Spleen (tissue), 11 donors: ENCODE measurements around the gene ZNF790. TPM values are rescaled to one million over a fixed set of nuclear protein-coding genes. Genes with fewer than 3 reads are reported as not detected.

Experiments
- DNase-seq: peaks from one replicate; pipeline ENCODE4 v3.0.0-alpha.2; 2020
- H3K27ac ChIP-seq, 8 donors: fragments of 200-600 bp; sonication (generic) in 7 of 8; 1 replicate in 4 of 8; 2 replicates in 4 of 8; pipeline versions ENCODE4 v1.5.0 to v1.8.0; 2016 to 2021; ENCODE audit warnings: inconsistent platforms in 4 of 8, mild to moderate bottlenecking in 4 of 8, moderate library complexity in 1 of 8
- H3K27me3 ChIP-seq, 7 donors: fragments of 200-600 bp; sonication (generic) in 6 of 7; replicated peaks in 1 of 7; 1 replicate in 4 of 7; 2 replicates in 3 of 7; pipeline versions ENCODE4 v1.5.0 to v1.8.0; 2016 to 2021; ENCODE audit warnings: inconsistent platforms in 3 of 7, mild to moderate bottlenecking in 1 of 7
- H3K36me3 ChIP-seq, 6 donors: fragments of 200-600 bp; sonication (generic) in 5 of 6; 1 replicate in 4 of 6; 2 replicates in 2 of 6; pipeline versions ENCODE4 v1.5.0 to v1.8.0; 2016 to 2021; ENCODE audit warnings: inconsistent platforms in 2 of 6
- H3K4me1 ChIP-seq, 6 donors: fragments of 200-600 bp; sonication (generic) in 5 of 6; 1 replicate in 3 of 6; 2 replicates in 3 of 6; pipeline versions ENCODE4 v1.5.0 to v1.8.0; 2016 to 2021; ENCODE audit warnings: inconsistent platforms in 3 of 6
- H3K4me3 ChIP-seq, 8 donors: fragments of 200-600 bp; sonication (generic) in 7 of 8; 1 replicate in 4 of 8; 2 replicates in 4 of 8; pipeline versions ENCODE4 v1.5.0 to v1.8.0; 2016 to 2021; ENCODE audit warnings: inconsistent platforms in 4 of 8, mild to moderate bottlenecking in 4 of 8, moderate library complexity in 2 of 8
- H3K9me3 ChIP-seq, 8 donors: fragments of 200-600 bp; sonication (generic) in 7 of 8; 1 replicate in 4 of 8; 2 replicates in 4 of 8; pipeline versions ENCODE4 v1.5.0 to v1.8.0; 2016 to 2021; ENCODE audit warnings: inconsistent platforms in 4 of 8
- CTCF ChIP-seq, 11 experiments: fragments of 200-600 bp in 7 of 11; fragments of 450-650 bp in 4 of 11; sonication (generic) in 4 of 11; IDR thresholded peaks in 8 of 11; conservative IDR thresholded peaks in 3 of 11; 1 replicate in 7 of 11; 2 replicates in 4 of 11; pipeline versions ENCODE4 v1.4.0 to v1.8.0; 2016 to 2021; ENCODE audit warnings: antibody characterized with exemption in 11 of 11, inconsistent platforms in 4 of 11, mild to moderate bottlenecking in 1 of 11
- POLR2A ChIP-seq, 3 donors: fragments of 450-650 bp; IDR thresholded peaks; one replicate each; pipeline ENCODE4 v1.5.1; 2017; ENCODE audit warnings: antibody characterized with exemption in 3 of 3, mild to moderate bottlenecking in 1 of 3
- POLR2AphosphoS5 ChIP-seq, 3 donors: sonication (generic); formaldehyde crosslinking; IDR thresholded peaks; one replicate each; pipeline ENCODE4 v1.5.1; 2017; ENCODE audit warnings: antibody characterized with exemption in 3 of 3
- WGBS, 5 donors: extraction: QIAGEN DNeasy Blood & Tissue Kit in 3 of 5; methylation state at CpG; one replicate each; pipeline versions ENCODE4 v1.1.5 to v1.1.7; 2013 to 2018; 5-methylcytosine and 5-hydroxymethylcytosine counted together
- intact Hi-C: fragments of 100-400 bp; cut with DNase I; formaldehyde crosslinking; loops from one replicate; pipeline ENCODE4 v1.15.0; 2023; ENCODE audit warnings: low total_unique reads
- polyA plus RNA-seq, 3 donors: library from polyadenylated mRNA; stranded (reverse); fragments of 200-250 nt; gene quantifications; one replicate each; pipeline ENCODE4 v1.2.1, GENCODE V29; 2013
- total RNA-seq, 7 donors: library from RNA; depleted of rRNA in 3 of 7; stranded (reverse); fragments of >200 nt in 3 of 7; fragmentation: NEBNext Ultra II Directional in 4 of 7; extraction: Animal tissue kit (Norgen Biotek cat#: 25700) in 4 of 7; gene quantifications; one replicate each; pipeline versions ENCODE4 v1.1.0 to v1.2.1, GENCODE V29; 2016 to 2021
- donor health status: healthy with polysubstance abuse.
- donor health status: DM: no; HTN: no; CAD: no; lungs with moderate emphysema.
- donor health status: DM: no; HTN: no; CAD: no.
- donor health status: Bipolar disorder and iron deficiency.
- donor health status: healthy.
- donor health status: DM: no; HTN: no; CAD: no.
- donor health status: DM: yes; HTN: yes; CAD: no.

ZNF790 gene
- total and polyA plus RNA-seq, 10 donors: 1.8 to 11.2 (median 6.0) TPM

- no peaks in the 10 kb centered on the region for H3K27me3 ChIP-seq
- 0 to 1% (median 0%) methylated on average over 38 to 43 of the region's 43 CpGs for WGBS, 5 donors
- H3K9me3 ChIP-seq: peaks cover 0 to 57% (median 47%) of the 10 kb centered on the region in 8 donors
- H3K36me3 ChIP-seq: peaks cover 0 to 50% (median 24%) of the 10 kb centered on the region in 6 donors
- peak within 1 kb of the TSS; percentile 57 to 99 (median 90) for H3K4me3 ChIP-seq
- H3K27ac ChIP-seq: peak within 1 kb of the TSS; percentile 84 to 94 (median 88)
- intact Hi-C loops: loop anchor here (10.0 kb wide), 1 partner anchor 64 kb away; the partner anchor contains the start of genes ZNF568 and ZNF829
- H3K4me1 ChIP-seq: peaks cover 10 to 39% (median 28%) of the 10 kb centered on the region in 6 donors
- TF ChIP-seq CTCF (IDR thresholded peaks at IDR 0.05 in 8 of 11, conservative IDR thresholded peaks at IDR 0.05 in 3 of 11) (no peak), POLR2A (IDR thresholded peaks at IDR 0.05) (peak in 1 of 3 donors; percentile 56), POLR2AphosphoS5 (IDR thresholded peaks at IDR 0.05) (peak; percentile 80 to 90 (median 88))
- peak; percentile 94 for DNase-seq
Observed at GRCh38 chr19:36850559-36851442, 12.6 kb upstream of the ZNF790 start, which contains the start of gene ZNF345. TSS of gene ZNF345 (plus strand) at chr19:36850876. CDS start at chr19:36876831, 25,955 bp downstream.

DNA sequence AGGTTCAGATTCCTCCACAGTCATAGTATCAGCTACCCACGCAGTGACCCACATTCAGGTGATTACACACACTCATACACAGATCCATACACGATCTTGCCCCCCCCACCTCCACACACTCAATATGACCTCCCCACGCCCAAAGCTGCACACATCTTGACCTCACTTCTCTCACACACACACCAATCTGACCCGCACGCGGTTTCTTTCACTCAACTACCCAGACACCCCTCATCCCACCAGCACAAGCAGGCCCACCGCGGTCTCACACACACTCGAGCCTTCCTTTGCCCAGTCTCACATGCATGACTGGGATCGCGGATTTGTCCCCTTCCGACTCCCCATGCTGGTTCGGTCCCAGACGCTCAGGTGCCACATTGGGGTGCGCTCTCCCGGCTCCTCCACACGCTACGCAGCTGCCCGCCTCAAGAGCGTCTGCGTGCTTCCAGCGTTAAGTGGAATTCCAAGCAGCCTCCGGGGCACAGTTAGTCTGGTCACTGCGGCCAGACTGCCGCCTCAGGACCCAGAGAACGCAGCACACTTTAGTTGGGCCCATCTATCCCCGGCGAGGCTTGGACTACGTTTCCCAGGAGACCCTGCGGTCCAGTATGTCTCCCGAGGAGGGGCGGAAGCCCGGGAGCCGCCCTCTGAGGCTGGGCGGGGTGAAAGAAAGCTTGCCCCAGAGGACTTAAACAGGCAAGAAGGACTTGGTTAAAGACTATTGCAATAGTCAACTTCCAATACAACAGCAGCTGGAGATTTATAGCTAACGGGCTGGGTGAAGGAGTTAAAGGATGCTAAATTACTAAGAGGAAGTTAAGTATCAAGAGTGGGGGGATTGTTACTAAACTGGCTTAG lies 11.7 kb upstream of the ZNF790 start:
- Histone ChIP-seq H3K27me3 (no peaks in the 10 kb centered on the region), H3K9me3 (peaks cover 0 to 57% (median 46%) of the 10 kb centered on the region in 8 donors), H3K4me3 (peak overlapping the region; percentile 57 to 99 (median 90)), H3K36me3 (peaks cover 0 to 49% (median 17%) of the 10 kb centered on the region in 6 donors), H3K4me1 (peaks cover 10 to 39% (median 28%) of the 10 kb centered on the region in 6 donors), H3K27ac (peak overlapping the region; percentile 84 to 94 (median 88))
- DNase-seq: peak; percentile 98
- intact Hi-C loops: loop anchor here (10.0 kb wide), 1 partner anchor 65 kb away; the partner anchor contains the start of genes ZNF568 and ZNF829
- TF ChIP-seq CTCF (IDR thresholded peaks at IDR 0.05 in 8 of 11, conservative IDR thresholded peaks at IDR 0.05 in 3 of 11): peak in 1 of 11 experiments; percentile 9
- peak; percentile 83 to 88 (median 87) for TF ChIP-seq POLR2AphosphoS5 (IDR thresholded peaks at IDR 0.05)
- TF ChIP-seq POLR2A (IDR thresholded peaks at IDR 0.05): no peak
- WGBS, 5 donors: 0 to 2% (median 1%) methylated on average over 24 to 36 of the region's 36 CpGs

- Histone ChIP-seq H3K9me3 (peaks cover 0 to 56% (median 46%) of the 10 kb centered on the region in 8 donors), H3K36me3 (peaks cover 0 to 47% (median 10%) of the 10 kb centered on the region in 6 donors), H3K4me3 (no peak overlapping the region), H3K27ac (peak overlapping the region in 1 of 8 donors; percentile 84), H3K27me3 (no peaks in the 10 kb centered on the region), H3K4me1 (peaks cover 10 to 39% (median 28%) of the 10 kb centered on the region in 6 donors)
- TF ChIP-seq POLR2A (IDR thresholded peaks at IDR 0.05) (no peak), CTCF (IDR thresholded peaks at IDR 0.05 in 8 of 11, conservative IDR thresholded peaks at IDR 0.05 in 3 of 11) (no peak), POLR2AphosphoS5 (IDR thresholded peaks at IDR 0.05) (no peak)
- DNase-seq: no peak
- 64 to 79% (median 67%) methylated on average over 1 of the region's 1 CpG for WGBS, 5 donors
- intact Hi-C loops: no loop called here
Observed at GRCh38 chr19:36847968-36848367, 9.8 kb upstream of the ZNF790 start.
